GM12878 (cell line): ENCODE data around the gene YIF1A. TPM values are rescaled to one million over a fixed set of nuclear protein-coding genes. Genes with fewer than 3 reads are reported as not detected.

ENCODE experiments used
- ATAC-seq: fragments of 200-7000 bp; cut with Tn5 transposase; 3 replicates; pipeline ENCODE4 v1.9.1; 2020; ENCODE audit warnings: mild to moderate bottlenecking, moderate library complexity
- BruUV-seq: library from RNA; stranded (reverse); fragments of 400-500 nt; replicated peaks from 2 replicates; lab custom pipeline; 2021; lab: Mats Ljungman, UMichigan
- CTCF ChIA-PET: fragments of 300-600 bp; sonication (Branson Sonifier 250); formaldehyde crosslinking; extraction: SDS; loops from one replicate; lab custom pipeline; 2021; ENCODE audit warnings: inconsistent platforms; lab: Yijun Ruan, JAX
- POLR2A ChIA-PET: fragments of 350-600 bp; formaldehyde crosslinking; extraction: SDS; loops from one replicate; lab custom pipeline; 2021; ENCODE audit warnings: inconsistent platforms; lab: Charles Lee
- RAD21 ChIA-PET: fragments of 300-600 bp; sonication (Branson Sonifier 250); formaldehyde crosslinking; loops from one replicate; lab custom pipeline; 2023; ENCODE audit warnings: antibody characterized with exemption; ENCODE audit not compliant: unreplicated experiment; lab: Charles Lee
- SMC1A ChIA-PET: fragments of 300-600 bp; sonication (Branson Sonifier 250); formaldehyde crosslinking; loops from one replicate; lab custom pipeline; 2023; ENCODE audit not compliant: unreplicated experiment, uncharacterized antibody; lab: Charles Lee
- DNase-seq: peaks from one replicate; pipeline ENCODE4 v3.0.0-alpha.2; 2011; ENCODE audit warnings: low read depth, low spot score
- FAIRE-seq: peaks from 3 replicates; lab custom pipeline; 2011; peaks lifted over from hg19 to GRCh38; lab: Jason Lieb, UNC
- H2AFZ ChIP-seq: 2 replicates; pipeline ENCODE4 v1.6.0; 2011; ENCODE audit warnings: low read depth, low read length, control low read depth; ENCODE audit not compliant: control insufficient read depth
- H3K27ac ChIP-seq: 2 replicates; pipeline ENCODE4 v1.5.1; 2011; ENCODE audit warnings: control low read depth; ENCODE audit not compliant: control insufficient read depth, insufficient read depth
- H3K27me3 ChIP-seq, 2 experiments: replicated peaks in 1 of 2; 2 replicates each; pipeline versions ENCODE4 v1.6.0 to v1.6.1; 2011; ENCODE audit warnings: low read length in 1 of 2; ENCODE audit not compliant: control insufficient read depth in 2 of 2, insufficient read depth in 2 of 2
- H3K36me3 ChIP-seq, 2 experiments: 2 replicates each; pipeline ENCODE4 v1.5.1; 2011; ENCODE audit warnings: low read length in 1 of 2; ENCODE audit not compliant: control insufficient read depth in 2 of 2, insufficient read depth in 2 of 2
- H3K4me1 ChIP-seq: 2 replicates; pipeline ENCODE4 v1.6.1; 2011; ENCODE audit warnings: mild to moderate bottlenecking, low read length, moderate library complexity, mixed read lengths; ENCODE audit not compliant: control insufficient read depth, insufficient read depth
- H3K4me2 ChIP-seq: 2 replicates; pipeline ENCODE4 v1.6.0; 2011; ENCODE audit warnings: control low read depth; ENCODE audit not compliant: control insufficient read depth, insufficient read depth
- H3K4me3 ChIP-seq: fragments of 200-600 bp; sonication (generic); 2 replicates; pipeline ENCODE4 v1.5.1; 2016
- H3K79me2 ChIP-seq: 2 replicates; pipeline ENCODE4 v1.6.0; 2011; ENCODE audit warnings: low read length; ENCODE audit not compliant: control insufficient read depth, insufficient read depth
- H3K9ac ChIP-seq: 2 replicates; pipeline ENCODE4 v1.8.0; 2011; ENCODE audit warnings: low read length, control low read depth, mixed read lengths; ENCODE audit not compliant: control insufficient read depth, insufficient read depth
- H3K9me3 ChIP-seq: replicated peaks from 3 replicates; pipeline ENCODE4 v1.5.1; 2011; ENCODE audit warnings: mild to moderate bottlenecking, low read length; ENCODE audit not compliant: control insufficient read depth, insufficient read depth
- H4K20me1 ChIP-seq: 2 replicates; pipeline ENCODE4 v1.6.0; 2011; ENCODE audit not compliant: control insufficient read depth, insufficient read depth
- BMI1 ChIP-seq: fragments of 450-650 bp; IDR thresholded peaks from 2 replicates; pipeline ENCODE4 v1.6.1; 2016; ENCODE audit warnings: mild to moderate bottlenecking, moderate library complexity, borderline replicate concordance
- EP300 ChIP-seq, 2 experiments: fragments of 150-350 bp in 1 of 2; IDR thresholded peaks; 2 replicates each; pipeline ENCODE4 v1.6.1; 2011 to 2012; ENCODE audit warnings: low read depth in 2 of 2, low read length in 2 of 2, borderline replicate concordance in 1 of 2, improper control_type of control experiment in 1 of 2, inconsistent platforms in 1 of 2; ENCODE audit not compliant: control insufficient read depth in 1 of 2
- IKZF2 ChIP-seq, 2 experiments: fragments of 450-650 bp; IDR thresholded peaks; 2 replicates each; pipeline ENCODE4 v1.6.1; 2017; ENCODE audit warnings: mild to moderate bottlenecking in 2 of 2, moderate library complexity in 2 of 2
- WGBS: methylation state at CpG from one replicate; pipeline ENCODE4 v1.1.6; 2016; ENCODE audit warnings: low lambda C conversion rate; ENCODE audit not compliant: insufficient replicate concordance, insufficient coverage; ENCODE audit errors: missing lambda C conversion rate; 5-methylcytosine and 5-hydroxymethylcytosine counted together
- in situ Hi-C: fragments of 300-500 bp; cut with MboI; formaldehyde crosslinking; loops from 9 replicates; pipeline ENCODE4 v1.14.3; 2018; ENCODE audit warnings: mixed read lengths
- intact Hi-C: fragments of 100-400 bp; cut with micrococcal nuclease; formaldehyde crosslinking; loops from one replicate; pipeline ENCODE4 v1.14.2; 2022; ENCODE audit not compliant: unreplicated experiment
- polyA plus RNA-seq, 11 experiments: library from polyadenylated mRNA; depleted of rRNA in 4 of 11; unstranded in 6 of 11; stranded (reverse) in 5 of 11; fragments of >200 nt; fragmentation: Nextera tagmentation in 4 of 11; fragmentation: Illumina TruSeq in 1 of 11; extraction: Ambion mirVana in 4 of 11; extraction: Trizol in 1 of 11; gene quantifications; 1 replicate in 1 of 11; 2 replicates in 10 of 11; pipeline versions ENCODE4 v1.2.1 to v1.2.3, GENCODE V29; 2011 to 2016; ENCODE audit warnings: inconsistent platforms in 2 of 11, missing spikeins in 2 of 11, low read depth in 1 of 11
- total RNA-seq, 4 experiments: library from RNA; depleted of rRNA in 3 of 4; stranded (reverse); fragments of >200 nt in 3 of 4; fragmentation: Illumina TruSeq in 1 of 4; extraction: Trizol in 1 of 4; gene quantifications; 2 replicates each; pipeline versions ENCODE4 v1.2.1 to v1.2.3, GENCODE V29; 2013 to 2021

YIF1A gene
- total and polyA plus RNA-seq, 10 of the 15 experiments (the other 5 are each of a cell fraction or from before 2014, with no cell fraction given) = 6.6 to 128 (median 71.7) TPM

- in situ Hi-C loops (no loop called here), intact Hi-C loops (no loop called here)
- WGBS = 22% methylated on average over 20 of the region's 20 CpGs
- Histone ChIP-seq H3K4me1 (peaks cover 16% of the 10 kb centered on the region), H3K27ac (peak overlapping the region; percentile 87), H3K4me3 (peak overlapping the region; percentile 83), H3K9me3 (no peaks in the 10 kb centered on the region), H3K36me3 (no peaks in the 10 kb centered on the region; a peak in 1 of 4 replicates), H3K9ac (peak overlapping the region; percentile 95), H4K20me1 (no peaks in the 10 kb centered on the region; the same call in 1 of the 2 replicates), H3K4me2 (peak overlapping the region; percentile 96), H3K27me3 (peaks cover 2 to 6% of the 10 kb centered on the region in 2 experiments; a peak in 2 of 4 replicates), H2AFZ (peak overlapping the region; percentile 81), H3K79me2 (peaks cover 12% of the 10 kb centered on the region)
- TF ChIP-seq IKZF2 (IDR thresholded peaks at IDR 0.05) = 0 out of 4 replicates have a peak, but pooled peaks of 1 of the 2 experiments have one; percentile 9
- no peak for TF ChIP-seq BMI1
- TF ChIP-seq EP300 (IDR thresholded peaks at IDR 0.05; ENCODE audit: borderline replicate concordance in 1 of 2, control insufficient read depth in 1 of 2, low read depth in 2 of 2, low read length in 2 of 2) = no peak
- DNase-seq (no peak), ATAC-seq (peak; percentile 5; the same call in 2 of the 3 replicates), FAIRE-seq (no peak)
- SMC1A ChIA-PET = interaction anchor here (0.7 to 2.1 kb wide), 6 partner anchors 16 to 137 kb away, joined by 3 to 6 read pairs (median 4); no protein-coding TSS in a partner anchor
- POLR2A ChIA-PET = interaction anchor here (0.6 to 2.4 kb wide), 6 partner anchors 18 to 236 kb away, joined by 3 to 26 read pairs (median 6); partner anchors contain the start of genes BRMS1, RAB1B and SF3B2
- CTCF ChIA-PET = interaction anchor here (0.7 to 2.7 kb wide), 14 partner anchors 8 to 219 kb away, joined by 3 to 21 read pairs (median 5); partner anchors contain the start of genes RAB1B and RIN1
- BruUV-seq = TSS peak; percentile 60
- RAD21 ChIA-PET = interaction anchor here (0.5 to 2.0 kb wide), 6 partner anchors 24 to 178 kb away, joined by 4 to 28 read pairs (median 6); partner anchors contain the start of genes BRMS1 and PELI3
These were observed 863 bp downstream of the YIF1A start for GRCh38 chr11:66287889-66288670.
